Keratinocyte (primary cell): Measurements from ENCODE around the gene SLAMF1. TPM values are rescaled to one million over a fixed set of nuclear protein-coding genes. Genes with fewer than 3 reads are reported as not detected.

Experiments used
- DNase-seq: peaks from one replicate; pipeline ENCODE4 v3.0.0-alpha.2; 2011; ENCODE audit warnings: low read depth, missing footprints, low spot score
- FAIRE-seq: peaks from 2 replicates; lab custom pipeline; 2011; peaks lifted over from hg19 to GRCh38; lab: Jason Lieb, UNC
- H2AFZ ChIP-seq: 2 replicates; pipeline ENCODE4 v1.6.0; 2012; ENCODE audit warnings: low read length, control low read depth, inconsistent platforms; ENCODE audit not compliant: control insufficient read depth
- H3K27ac ChIP-seq: 2 replicates; pipeline ENCODE4 v1.5.1; 2011; ENCODE audit warnings: low read length; ENCODE audit not compliant: control insufficient read depth, insufficient read depth
- H3K27me3 ChIP-seq: 3 replicates; pipeline ENCODE4 v1.6.0; 2011; ENCODE audit warnings: low read length; ENCODE audit not compliant: control insufficient read depth, insufficient read depth; ENCODE audit errors: extremely low read depth
- H3K36me3 ChIP-seq, 2 experiments: 2 replicates in 1 of 2; 3 replicates in 1 of 2; pipeline ENCODE4 v1.5.1; 2011; ENCODE audit warnings: low read length in 2 of 2, mild to moderate bottlenecking in 1 of 2; ENCODE audit not compliant: control insufficient read depth in 2 of 2, insufficient read depth in 2 of 2; ENCODE audit errors: extremely low read depth in 1 of 2
- H3K4me1 ChIP-seq: 3 replicates; pipeline ENCODE4 v1.5.1; 2011; ENCODE audit warnings: low read length; ENCODE audit not compliant: control insufficient read depth, insufficient read depth; ENCODE audit errors: extremely low read depth
- H3K4me2 ChIP-seq: 3 replicates; pipeline ENCODE4 v1.6.0; 2011; ENCODE audit warnings: low read depth, low read length; ENCODE audit not compliant: control insufficient read depth, insufficient read depth; ENCODE audit errors: extremely low read depth
- H3K4me3 ChIP-seq, 3 experiments: fragments of 200-600 bp in 1 of 3; sonication (generic) in 1 of 3; 2 replicates in 2 of 3; 3 replicates in 1 of 3; pipeline ENCODE4 v1.5.1; 2011 to 2016; ENCODE audit warnings: low read length in 3 of 3, mild to moderate bottlenecking in 3 of 3, control low read depth in 2 of 3, inconsistent platforms in 1 of 3, low read depth in 1 of 3, mixed read lengths in 1 of 3, mixed run types in 1 of 3, moderate library complexity in 1 of 3; ENCODE audit not compliant: control insufficient read depth in 2 of 3, insufficient read depth in 2 of 3; ENCODE audit errors: extremely low read depth in 1 of 3
- H3K79me2 ChIP-seq: 2 replicates; pipeline ENCODE4 v1.6.0; 2012; ENCODE audit warnings: low read length; ENCODE audit not compliant: control insufficient read depth, insufficient read depth
- H3K9ac ChIP-seq: 3 replicates; pipeline ENCODE4 v1.6.0; 2011; ENCODE audit warnings: low read length; ENCODE audit not compliant: control insufficient read depth, insufficient read depth; ENCODE audit errors: extremely low read depth
- H3K9me1 ChIP-seq: 3 replicates; pipeline ENCODE4 v1.6.0; 2011; ENCODE audit warnings: low read length; ENCODE audit not compliant: control insufficient read depth, insufficient read depth; ENCODE audit errors: extremely low read depth
- H3K9me3 ChIP-seq: 2 replicates; pipeline ENCODE4 v1.5.1; 2012; ENCODE audit warnings: low read depth, low read length; ENCODE audit not compliant: control insufficient read depth
- H4K20me1 ChIP-seq: 3 replicates; pipeline ENCODE4 v1.6.0; 2011; ENCODE audit warnings: low read length; ENCODE audit not compliant: control insufficient read depth, insufficient read depth; ENCODE audit errors: extremely low read depth
- EZH2 ChIP-seq: IDR thresholded peaks from one replicate; pipeline ENCODE4 v1.6.1; 2012; ENCODE audit warnings: inconsistent platforms, mild to moderate bottlenecking, low read length, moderate library complexity
- dilution Hi-C: fragments of 300-500 bp; cut with MboI; formaldehyde crosslinking; loops from one replicate; pipeline ENCODE4 v1.7.0; 2020; ENCODE audit warnings: low sequenced_read_pairs; ENCODE audit not compliant: extremely low pct_ligation_motif_present
- polyA plus RNA-seq, 5 experiments: library from polyadenylated mRNA; depleted of rRNA in 3 of 5; stranded (reverse) in 3 of 5; stranded (forward) in 1 of 5; unstranded in 1 of 5; fragments of >200 nt; gene quantifications; 1 replicate in 1 of 5; 2 replicates in 3 of 5; 3 replicates in 1 of 5; pipeline versions ENCODE4 v1.2.1 to v1.2.3, GENCODE V29; 2011 to 2012; ENCODE audit warnings: missing spikeins in 2 of 5, low read depth in 1 of 5, low replicate concordance in 1 of 5
- TF ChIP-seq, protein P1 (sequence below), 3 experiments: IDR thresholded peaks in 1 of 3; conservative IDR thresholded peaks in 1 of 3; optimal IDR thresholded peaks in 1 of 3; 2 replicates in 2 of 3; 3 replicates in 1 of 3; pipeline versions ENCODE3 to v1.5.1; 2011; ENCODE audit warnings: low read length in 3 of 3, mild to moderate bottlenecking in 3 of 3, moderate library complexity in 2 of 3, control low read depth in 1 of 3, inconsistent platforms in 1 of 3; ENCODE audit not compliant: insufficient read depth in 2 of 3; ENCODE audit errors: extremely low read depth in 1 of 3

SLAMF1 gene
- polyA plus RNA-seq, 1 donor (not counting 4 experiments of a cell fraction or from before 2014, with no cell fraction given), result not detected

DNA sequence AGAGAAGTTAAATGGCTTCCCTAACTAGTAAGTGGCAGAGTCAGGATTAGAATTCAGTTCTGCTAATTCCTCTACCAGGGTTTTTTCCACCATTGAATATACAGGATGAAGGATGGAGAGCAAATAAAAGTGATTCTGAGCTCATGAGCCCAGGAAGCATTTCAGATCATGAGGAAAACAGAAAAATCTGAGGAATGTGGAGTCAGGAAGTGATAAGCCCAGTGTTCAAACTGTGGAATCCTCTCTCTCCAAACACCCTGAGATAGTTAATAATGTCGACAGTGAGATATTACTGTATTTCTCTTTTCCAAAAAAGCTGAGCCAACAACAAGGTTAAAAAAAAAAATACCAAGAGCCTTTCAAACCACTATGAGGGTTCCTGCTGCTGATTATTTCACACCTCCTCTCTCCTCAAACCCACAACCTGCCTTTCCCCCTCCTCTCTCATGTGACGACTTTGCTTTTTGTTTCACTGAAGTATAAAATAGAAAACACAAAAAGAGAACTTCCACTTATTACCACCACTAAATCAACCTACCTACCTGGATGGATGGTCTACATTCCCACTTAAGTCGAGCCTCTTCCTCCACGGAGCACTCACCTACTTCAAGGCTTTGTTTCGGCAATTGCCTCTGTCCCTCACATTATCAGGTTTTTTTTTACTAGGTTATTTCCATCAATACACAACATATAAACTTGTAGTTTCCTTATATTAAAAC is 8.9 kb downstream of the SLAMF1 start:
- Histone ChIP-seq H3K4me2 (no peak overlapping the region), H3K36me3 (no peaks in the 10 kb centered on the region), H3K9me1 (no peaks in the 10 kb centered on the region), H3K27me3 (peaks cover 4% of the 10 kb centered on the region), H3K79me2 (no peaks in the 10 kb centered on the region), H3K4me1 (no peaks in the 10 kb centered on the region), H3K9me3 (no peaks in the 10 kb centered on the region), H4K20me1 (no peaks in the 10 kb centered on the region), H3K4me3 (no peak overlapping the region), H3K27ac (no peak overlapping the region), H3K9ac (no peak overlapping the region), H2AFZ (no peak overlapping the region)
- dilution Hi-C loops, result no loop called here
- FAIRE-seq (no peak), DNase-seq (no peak)
- no peak for TF ChIP-seq EZH2
- TF ChIP-seq, protein P1, sequence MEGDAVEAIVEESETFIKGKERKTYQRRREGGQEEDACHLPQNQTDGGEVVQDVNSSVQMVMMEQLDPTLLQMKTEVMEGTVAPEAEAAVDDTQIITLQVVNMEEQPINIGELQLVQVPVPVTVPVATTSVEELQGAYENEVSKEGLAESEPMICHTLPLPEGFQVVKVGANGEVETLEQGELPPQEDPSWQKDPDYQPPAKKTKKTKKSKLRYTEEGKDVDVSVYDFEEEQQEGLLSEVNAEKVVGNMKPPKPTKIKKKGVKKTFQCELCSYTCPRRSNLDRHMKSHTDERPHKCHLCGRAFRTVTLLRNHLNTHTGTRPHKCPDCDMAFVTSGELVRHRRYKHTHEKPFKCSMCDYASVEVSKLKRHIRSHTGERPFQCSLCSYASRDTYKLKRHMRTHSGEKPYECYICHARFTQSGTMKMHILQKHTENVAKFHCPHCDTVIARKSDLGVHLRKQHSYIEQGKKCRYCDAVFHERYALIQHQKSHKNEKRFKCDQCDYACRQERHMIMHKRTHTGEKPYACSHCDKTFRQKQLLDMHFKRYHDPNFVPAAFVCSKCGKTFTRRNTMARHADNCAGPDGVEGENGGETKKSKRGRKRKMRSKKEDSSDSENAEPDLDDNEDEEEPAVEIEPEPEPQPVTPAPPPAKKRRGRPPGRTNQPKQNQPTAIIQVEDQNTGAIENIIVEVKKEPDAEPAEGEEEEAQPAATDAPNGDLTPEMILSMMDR (optimal IDR thresholded peaks at IDR 0.05 in 1 of 3, IDR thresholded peaks at IDR 0.05 in 1 of 3, conservative IDR thresholded peaks at IDR 0.05 in 1 of 3; ENCODE audit: extremely low read depth in 1 of 3, insufficient read depth in 2 of 3, low read length in 3 of 3), result no peak

GRCh38 chr1:160637065-160637464 is 9.8 kb downstream of the SLAMF1 start:
- no peak overlapping the region for H3K27ac ChIP-seq
- no peak overlapping the region for H3K4me2 ChIP-seq
- TF ChIP-seq, protein P1 (optimal IDR thresholded peaks at IDR 0.05 in 1 of 3, IDR thresholded peaks at IDR 0.05 in 1 of 3, conservative IDR thresholded peaks at IDR 0.05 in 1 of 3; ENCODE audit: extremely low read depth in 1 of 3, insufficient read depth in 2 of 3, low read length in 3 of 3), result no peak
- TF ChIP-seq EZH2, result no peak
- H3K9me1 ChIP-seq, result no peaks in the 10 kb centered on the region
- dilution Hi-C loops, result no loop called here
- no peaks in the 10 kb centered on the region for H3K4me1 ChIP-seq
- DNase-seq, result no peak
- no peak overlapping the region for H2AFZ ChIP-seq
- no peaks in the 10 kb centered on the region for H4K20me1 ChIP-seq
- peaks cover 4% of the 10 kb centered on the region for H3K27me3 ChIP-seq
- no peaks in the 10 kb centered on the region for H3K79me2 ChIP-seq
- no peak overlapping the region for H3K4me3 ChIP-seq
- no peaks in the 10 kb centered on the region for H3K9me3 ChIP-seq
- no peak for FAIRE-seq
- H3K9ac ChIP-seq, result no peak overlapping the region
- H3K36me3 ChIP-seq, result no peaks in the 10 kb centered on the region
